ENCODE data around the gene TTC19. TPM values are rescaled to one million over a fixed set of nuclear protein-coding genes. Genes with fewer than 3 reads are reported as not detected.

TTC19 gene
- total RNA-seq, 4 donors from 2014 or later, result 56.9 to 81.2 (median 63.3) TPM

- no peak overlapping the region for H3K4me3 ChIP-seq (ENCODE audit: low read depth, poor library complexity, severe bottlenecking)
- intact Hi-C loops (cut with DNase I; ENCODE audit: low total_unique reads), result no loop called here
- TF ChIP-seq POLR2A (IDR thresholded peaks at IDR 0.05) (no peak), CTCF (IDR thresholded peaks at IDR 0.05) (no peak)
- no peak for DNase-seq (ENCODE audit: low spot score in 2 of 2)
- WGBS, 2 donors, result 74 to 80% methylated on average over 6 of the region's 6 CpGs
Measured at GRCh38 chr17:15996322-15996721, 3.3 kb upstream of the TTC19 start.

GRCh38 chr17:15998031-15998562 lies 1.5 kb upstream of the TTC19 start:
- 73 to 80% methylated on average over 4 of the region's 4 CpGs for WGBS, 2 donors
- H3K4me3 ChIP-seq (ENCODE audit: low read depth, poor library complexity, severe bottlenecking), result no peak overlapping the region
- no peak for DNase-seq (ENCODE audit: low spot score in 2 of 2)
- intact Hi-C loops (cut with DNase I; ENCODE audit: low total_unique reads), result no loop called here
- TF ChIP-seq CTCF (IDR thresholded peaks at IDR 0.05), result no peak
- TF ChIP-seq POLR2A (IDR thresholded peaks at IDR 0.05), result no peak

DNA sequence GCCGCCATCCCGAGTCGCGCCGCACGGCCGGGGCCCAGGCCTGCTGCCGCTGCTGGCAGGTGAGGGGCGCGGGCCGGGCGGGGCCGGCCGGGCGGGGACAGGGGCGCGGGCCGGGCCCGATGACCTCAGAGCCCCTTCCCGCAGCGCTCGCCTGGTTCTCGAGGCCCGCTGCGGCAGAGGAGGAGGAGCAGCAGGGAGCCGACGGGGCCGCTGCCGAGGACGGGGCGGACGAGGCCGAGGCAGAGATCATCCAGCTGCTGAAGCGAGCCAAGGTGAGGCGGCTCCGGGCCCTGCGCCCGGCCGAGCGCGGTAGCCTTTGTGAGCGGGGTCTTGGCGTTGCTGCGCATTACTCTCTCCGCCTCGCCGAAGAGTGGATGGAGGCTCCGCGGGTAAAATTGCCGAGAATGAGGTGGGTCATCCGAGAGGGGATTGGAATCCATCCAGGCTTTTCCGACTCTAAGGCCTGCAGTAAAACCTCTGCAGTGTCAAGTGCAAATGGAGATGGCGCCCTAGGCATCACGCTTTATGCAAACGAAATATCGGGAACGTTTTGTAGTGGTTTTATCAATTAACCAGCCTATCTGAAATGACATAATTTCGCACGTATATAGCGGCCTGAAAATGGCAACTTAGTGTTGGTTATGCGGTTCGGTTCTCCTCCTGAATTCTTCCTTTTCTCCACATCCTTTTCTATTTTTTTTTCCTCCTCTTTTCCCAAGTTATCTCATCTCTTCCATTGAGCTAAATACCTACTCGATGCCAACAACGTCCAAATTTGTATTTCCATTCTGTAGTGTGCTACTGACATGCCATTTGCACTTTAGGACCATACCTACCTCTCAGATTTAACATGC lies 577 bp downstream of the TTC19 start:
- WGBS, 2 donors, result 2 to 3% methylated on average over 29 to 41 of the region's 64 CpGs
- intact Hi-C loops (cut with DNase I; ENCODE audit: low total_unique reads), result no loop called here
- TF ChIP-seq POLR2A (IDR thresholded peaks at IDR 0.05) (no peak), CTCF (IDR thresholded peaks at IDR 0.05) (no peak)
- peak overlapping the region; percentile 62 for H3K4me3 ChIP-seq (ENCODE audit: low read depth, poor library complexity, severe bottlenecking)
- DNase-seq (ENCODE audit: low spot score in 2 of 2), result peak in 1 of 2 donors; percentile 24

DNA sequence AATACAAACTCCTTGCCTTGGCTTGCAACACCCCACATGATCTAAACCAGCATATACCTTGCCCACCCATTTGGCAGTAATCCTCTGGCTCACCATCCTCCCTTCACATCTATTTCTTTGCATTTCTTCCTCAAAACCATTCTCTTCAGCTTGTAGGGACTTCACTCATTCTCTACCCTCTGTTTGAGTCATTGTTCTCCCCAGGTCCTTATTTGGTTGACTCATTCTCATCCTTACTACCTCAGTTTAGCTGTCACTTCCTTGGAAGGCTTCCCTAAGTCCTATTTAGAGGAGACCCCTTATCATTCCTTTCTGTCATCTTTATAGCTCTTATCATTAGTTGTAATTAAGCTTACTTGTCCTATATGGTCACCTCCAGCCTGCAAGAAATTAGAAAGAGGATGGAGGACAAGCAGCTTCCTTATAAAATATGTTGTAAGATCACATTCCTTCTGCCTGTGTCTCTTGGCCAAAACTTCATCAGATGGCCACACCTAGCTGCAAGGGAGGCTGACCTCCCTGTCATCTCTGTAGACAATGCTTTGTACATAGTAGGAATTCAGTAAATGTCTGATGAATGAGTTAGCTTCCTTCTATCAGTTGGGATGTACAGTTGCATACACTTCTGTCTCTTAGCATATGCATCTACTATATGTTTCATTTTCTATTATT lies 1.7 kb downstream of the TTC19 start:
- H3K4me3 ChIP-seq (ENCODE audit: low read depth, poor library complexity, severe bottlenecking), result no peak overlapping the region
- DNase-seq (ENCODE audit: low spot score in 2 of 2), result no peak
- TF ChIP-seq POLR2A (IDR thresholded peaks at IDR 0.05) (no peak), CTCF (IDR thresholded peaks at IDR 0.05) (no peak)
- intact Hi-C loops (cut with DNase I; ENCODE audit: low total_unique reads), result no loop called here

- no peak for TF ChIP-seq POLR2A (IDR thresholded peaks at IDR 0.05)
- TF ChIP-seq CTCF (IDR thresholded peaks at IDR 0.05), result no peak
- no peak overlapping the region for H3K4me3 ChIP-seq (ENCODE audit: low read depth, poor library complexity, severe bottlenecking)
- intact Hi-C loops (cut with DNase I; ENCODE audit: low total_unique reads), result no loop called here
- DNase-seq (ENCODE audit: low spot score in 2 of 2), result no peak
- WGBS, 2 donors, result 86 to 96% methylated on average over 2 of the region's 2 CpGs
Measured at GRCh38 chr17:16002708-16003260, 3.2 kb downstream of the TTC19 start.
